ENCODE measurements around the gene TBCD. TPM values are rescaled to one million over a fixed set of nuclear protein-coding genes. Genes with fewer than 3 reads are reported as not detected.

TBCD gene
- total RNA-seq, 1 donor from 2014 or later: 104 TPM

DNA sequence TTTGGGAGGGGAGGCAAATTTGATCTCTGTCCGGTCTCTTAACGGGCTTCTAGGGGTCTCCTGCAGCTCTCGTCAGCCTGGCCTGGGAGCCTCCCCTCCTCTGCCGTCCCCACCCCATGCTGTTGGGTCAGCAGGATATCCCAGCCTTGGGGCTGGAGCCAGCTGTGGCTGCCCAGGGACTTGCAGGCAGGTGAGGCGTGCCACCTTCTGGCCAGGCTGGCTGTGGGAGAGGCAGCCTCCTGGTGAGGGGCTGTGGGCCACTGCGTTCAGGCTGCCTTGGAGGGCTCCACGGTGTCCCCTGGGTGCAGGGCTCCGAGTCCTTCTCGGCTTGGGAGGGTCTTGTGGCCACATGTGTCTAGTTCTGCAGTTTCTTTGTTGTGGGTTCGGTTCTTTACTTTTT is 34.6 kb downstream of the TBCD start:
- peaks cover 20% of the 10 kb centered on the region for H3K4me1 Mint-ChIP-seq (ENCODE audit: unreplicated experiment)
- no peak overlapping the region for H3K27ac Mint-ChIP-seq
- H3K36me3 Mint-ChIP-seq: peaks cover 3% of the 10 kb centered on the region
- H3K27me3 Mint-ChIP-seq: no peaks in the 10 kb centered on the region
- H3K9me3 Mint-ChIP-seq: no peaks in the 10 kb centered on the region
- H3K4me3 Mint-ChIP-seq: no peak overlapping the region
- no peak for TF ChIP-seq CTCF (conservative IDR thresholded peaks at IDR 0.05)
- no peak for DNase-seq (ENCODE audit: extremely low spot score, unreplicated experiment)

GRCh38 chr17:82787081-82787848 is 35.4 kb downstream of the TBCD start:
- Mint-ChIP-seq H3K36me3 (peaks cover 5% of the 10 kb centered on the region), H3K27ac (peak overlapping the region; percentile 83), H3K9me3 (no peaks in the 10 kb centered on the region)

DNA sequence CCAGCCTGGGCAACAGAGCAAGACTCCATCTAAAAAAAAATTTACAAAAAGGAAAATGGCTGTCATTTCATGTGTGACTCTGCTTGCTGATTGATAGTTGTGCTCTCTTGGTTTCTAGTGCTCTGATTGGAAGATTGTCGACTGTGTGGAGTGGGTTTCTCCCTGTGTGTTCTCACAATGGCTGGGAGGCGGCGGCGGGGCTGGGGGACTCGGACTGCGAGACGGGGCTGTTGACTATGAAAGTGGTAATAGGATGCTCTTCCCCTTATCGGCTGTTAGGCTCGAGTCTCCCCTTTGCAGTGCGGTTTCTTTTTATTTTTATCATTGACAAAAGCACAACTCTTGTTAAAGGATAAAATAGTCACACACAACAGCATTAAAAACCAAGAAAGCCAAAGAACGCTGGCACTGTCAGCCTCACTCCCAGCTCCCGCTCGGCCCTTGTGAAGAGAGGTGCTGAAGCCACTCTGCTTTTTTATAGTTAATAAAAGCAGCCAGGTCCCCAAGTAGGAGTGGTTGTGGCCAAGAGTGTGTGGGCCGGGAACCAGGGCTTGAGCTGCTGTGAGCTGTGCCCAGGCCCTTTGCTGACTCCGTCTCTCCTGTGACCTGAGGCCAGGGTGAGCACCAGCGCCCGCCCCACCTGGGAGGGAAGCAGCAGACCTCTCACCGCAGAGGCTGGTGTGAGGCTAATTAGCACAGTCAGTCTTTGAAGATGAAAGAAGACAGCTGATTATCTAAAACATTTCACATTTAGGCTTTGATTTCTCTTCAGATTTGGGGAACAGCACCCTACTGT is 36.5 kb downstream of the TBCD start:
- no peak for DNase-seq (ENCODE audit: extremely low spot score, unreplicated experiment)
- Mint-ChIP-seq H3K4me1 (ENCODE audit: unreplicated experiment) (peaks cover 19% of the 10 kb centered on the region), H3K4me3 (no peak overlapping the region), H3K27me3 (no peaks in the 10 kb centered on the region), H3K27ac (peak overlapping the region; percentile 87), H3K36me3 (peaks cover 5% of the 10 kb centered on the region), H3K9me3 (no peaks in the 10 kb centered on the region)
- no peak for TF ChIP-seq CTCF (conservative IDR thresholded peaks at IDR 0.05)

More at GRCh38 chr17:82787081-82787848, 35.4 kb downstream of the TBCD start:
- Mint-ChIP-seq H3K4me1 (ENCODE audit: unreplicated experiment) (peaks cover 17% of the 10 kb centered on the region), H3K4me3 (peak overlapping the region; percentile 9), H3K27me3 (no peaks in the 10 kb centered on the region)
- DNase-seq (ENCODE audit: extremely low spot score, unreplicated experiment): no peak
- no peak for TF ChIP-seq CTCF (conservative IDR thresholded peaks at IDR 0.05)

DNA sequence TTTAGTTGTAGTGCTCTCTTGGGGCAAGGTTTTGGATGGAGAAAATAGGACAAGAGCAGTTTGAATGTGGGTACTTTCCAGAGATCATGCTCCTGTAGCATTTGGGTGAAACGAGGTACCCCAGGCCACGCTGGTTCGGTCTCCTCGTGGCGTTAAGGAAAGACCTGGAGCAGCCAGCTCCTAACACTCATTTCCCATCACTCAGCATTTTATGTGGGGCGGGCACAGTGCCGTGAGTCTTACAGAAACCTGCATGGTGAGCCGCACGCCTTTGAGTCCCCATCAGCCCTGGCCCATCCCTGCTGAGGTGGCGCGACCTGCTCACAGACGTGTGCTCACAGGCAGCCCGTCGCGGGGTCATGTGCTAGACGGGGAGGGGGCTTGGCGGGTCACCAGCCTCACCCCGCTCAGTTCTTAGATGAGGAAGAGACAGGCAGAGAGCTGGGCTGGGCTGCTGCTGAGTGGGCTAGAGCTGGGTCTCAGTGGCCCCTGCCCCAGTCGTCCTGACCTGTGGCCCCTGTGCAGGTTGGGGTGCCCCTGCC is 37.3 kb downstream of the TBCD start:
- Mint-ChIP-seq H3K4me3 (peak overlapping the region; percentile 61), H3K4me1 (ENCODE audit: unreplicated experiment) (peaks cover 26% of the 10 kb centered on the region), H3K36me3 (peaks cover 5% of the 10 kb centered on the region), H3K27ac (peak overlapping the region; percentile 87), H3K9me3 (no peaks in the 10 kb centered on the region), H3K27me3 (no peaks in the 10 kb centered on the region)
- no peak for DNase-seq (ENCODE audit: extremely low spot score, unreplicated experiment)
- no peak for TF ChIP-seq CTCF (conservative IDR thresholded peaks at IDR 0.05)

DNA sequence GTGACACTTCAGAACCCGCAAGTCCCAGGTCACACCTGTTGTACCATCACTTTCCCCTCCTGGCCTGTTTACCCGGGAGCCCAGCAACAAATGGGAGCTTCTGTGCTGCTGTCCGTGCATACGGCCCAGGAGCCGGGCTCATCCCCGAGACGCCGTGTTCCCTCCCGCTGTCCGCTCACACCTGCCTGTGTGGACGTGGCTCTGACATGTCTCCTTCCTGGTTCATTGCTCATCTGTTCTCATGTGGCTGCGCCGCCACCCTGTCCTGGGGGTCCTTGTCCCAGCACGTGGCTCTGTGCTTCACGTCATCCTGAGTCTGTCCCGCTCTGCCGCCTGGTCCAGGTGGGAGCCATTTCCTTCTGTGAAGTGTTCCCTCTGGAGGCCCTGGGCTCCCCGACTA is 37.9 kb downstream of the TBCD start:
- no peak for DNase-seq (ENCODE audit: extremely low spot score, unreplicated experiment)
- H3K27ac Mint-ChIP-seq: peak overlapping the region; percentile 82
- H3K9me3 Mint-ChIP-seq: no peaks in the 10 kb centered on the region
- TF ChIP-seq CTCF (conservative IDR thresholded peaks at IDR 0.05): no peak
- H3K36me3 Mint-ChIP-seq: peaks cover 5% of the 10 kb centered on the region
- H3K4me3 Mint-ChIP-seq: no peak overlapping the region
- H3K27me3 Mint-ChIP-seq: no peaks in the 10 kb centered on the region
- H3K4me1 Mint-ChIP-seq (ENCODE audit: unreplicated experiment): peaks cover 32% of the 10 kb centered on the region

All from type B pancreatic cell (in vitro differentiated cells).